ENCODE results near the gene MYO18B. TPM values are rescaled to one million over a fixed set of nuclear protein-coding genes. Genes with fewer than 3 reads are reported as not detected.

Gene MYO18B, protein sequence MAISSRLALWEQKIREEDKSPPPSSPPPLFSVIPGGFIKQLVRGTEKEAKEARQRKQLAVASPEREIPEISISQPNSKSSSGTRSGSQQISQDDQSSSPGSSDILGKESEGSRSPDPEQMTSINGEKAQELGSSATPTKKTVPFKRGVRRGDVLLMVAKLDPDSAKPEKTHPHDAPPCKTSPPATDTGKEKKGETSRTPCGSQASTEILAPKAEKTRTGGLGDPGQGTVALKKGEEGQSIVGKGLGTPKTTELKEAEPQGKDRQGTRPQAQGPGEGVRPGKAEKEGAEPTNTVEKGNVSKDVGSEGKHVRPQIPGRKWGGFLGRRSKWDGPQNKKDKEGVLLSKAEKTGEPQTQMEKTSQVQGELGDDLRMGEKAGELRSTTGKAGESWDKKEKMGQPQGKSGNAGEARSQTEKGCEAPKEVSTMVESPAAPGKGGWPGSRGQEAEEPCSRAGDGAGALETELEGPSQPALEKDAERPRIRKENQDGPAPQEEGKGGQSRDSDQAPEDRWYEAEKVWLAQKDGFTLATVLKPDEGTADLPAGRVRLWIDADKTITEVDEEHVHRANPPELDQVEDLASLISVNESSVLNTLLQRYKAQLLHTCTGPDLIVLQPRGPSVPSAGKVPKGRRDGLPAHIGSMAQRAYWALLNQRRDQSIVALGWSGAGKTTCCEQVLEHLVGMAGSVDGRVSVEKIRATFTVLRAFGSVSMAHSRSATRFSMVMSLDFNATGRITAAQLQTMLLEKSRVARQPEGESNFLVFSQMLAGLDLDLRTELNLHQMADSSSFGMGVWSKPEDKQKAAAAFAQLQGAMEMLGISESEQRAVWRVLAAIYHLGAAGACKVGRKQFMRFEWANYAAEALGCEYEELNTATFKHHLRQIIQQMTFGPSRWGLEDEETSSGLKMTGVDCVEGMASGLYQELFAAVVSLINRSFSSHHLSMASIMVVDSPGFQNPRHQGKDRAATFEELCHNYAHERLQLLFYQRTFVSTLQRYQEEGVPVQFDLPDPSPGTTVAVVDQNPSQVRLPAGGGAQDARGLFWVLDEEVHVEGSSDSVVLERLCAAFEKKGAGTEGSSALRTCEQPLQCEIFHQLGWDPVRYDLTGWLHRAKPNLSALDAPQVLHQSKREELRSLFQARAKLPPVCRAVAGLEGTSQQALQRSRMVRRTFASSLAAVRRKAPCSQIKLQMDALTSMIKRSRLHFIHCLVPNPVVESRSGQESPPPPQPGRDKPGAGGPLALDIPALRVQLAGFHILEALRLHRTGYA (N-terminal part only)
- not detected in 2 replicates for total RNA-seq

DNA sequence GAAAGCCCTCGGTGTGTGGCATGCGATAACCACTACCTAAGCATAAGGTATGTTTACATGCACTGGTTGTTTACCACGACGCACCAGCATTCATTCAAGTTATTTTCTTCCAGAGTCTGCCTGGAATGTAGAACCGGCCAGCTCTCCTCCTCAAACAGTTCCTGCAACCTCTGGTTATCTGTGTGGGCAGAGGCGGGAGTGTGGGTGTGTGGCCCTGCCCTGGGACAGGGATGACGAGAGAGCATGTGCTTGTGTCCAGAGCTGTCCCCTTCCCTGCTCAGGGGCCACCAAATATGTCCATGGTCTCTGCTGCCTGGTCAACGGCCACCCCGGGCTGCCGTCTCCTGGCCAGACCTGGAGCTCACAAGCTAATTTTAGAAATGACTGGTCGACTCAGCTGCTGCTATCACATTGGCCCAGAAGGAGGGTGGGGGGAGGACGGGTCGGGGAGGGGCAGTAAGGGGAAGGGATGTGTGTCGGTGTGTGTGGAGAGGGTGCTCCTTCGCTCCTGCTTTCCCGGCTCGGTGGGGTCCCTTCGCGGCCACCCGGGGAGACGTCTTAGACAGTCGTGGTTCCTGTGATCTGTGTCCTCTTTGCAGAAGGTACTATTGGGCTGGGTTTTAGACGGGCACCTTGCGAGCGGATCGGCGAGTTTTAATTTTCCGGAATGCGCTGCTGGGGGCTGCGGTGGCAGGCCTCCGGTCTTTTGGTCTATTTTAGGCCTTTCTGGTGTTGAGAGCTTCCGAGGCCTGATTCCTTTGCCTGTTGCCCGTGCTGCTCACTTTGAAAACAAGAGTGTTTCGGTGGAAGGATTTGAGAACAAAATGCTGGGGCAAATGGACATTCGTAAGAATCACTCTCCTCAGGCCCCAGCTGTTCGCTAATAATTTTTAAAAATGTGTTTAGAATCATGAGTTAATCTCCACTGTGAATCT is at the start of gene MYO18B:
TSS of gene MYO18B (plus strand) at position 497 of the 935 bp plus-strand sequence. CDS start 18,905 bp downstream, outside the sequence.

Small RNA genes lying within 50 kb of the gene (small RNA-seq; reads per million reads assigned to genes)
- gene RN7SKP169 (ENCODE audit: low replicate concordance) (not detected), gene RNA5SP494 (ENCODE audit: low replicate concordance) (not detected), gene Z98949.2 (ENCODE audit: low replicate concordance) (not detected)

Other genes starting within 250 kb of the MYO18B start
- 0.22 and 0.86 TPM in 2 replicates for gene GRK3, start 177.5 kb upstream of the MYO18B start, total RNA-seq